HG02970 (cell line): ENCODE data around the gene SUCLG1.
"Not testable (repeated sequence)": the region's sequence is repeated elsewhere in the genome, so short reads cannot be mapped to it uniquely, and the experiment has no call there.

Experiments
- ATAC-seq: cut with Tn5 transposase; IDR thresholded peaks from one replicate; pipeline ENCODE4 v1.9.1; 2021; ENCODE audit warnings: mild to moderate bottlenecking, moderate library complexity, moderate number of reproducible peaks; ENCODE audit not compliant: unreplicated experiment, low FRiP score

Gene SUCLG1

GRCh38 chr2:84425310-84425709 is 33.8 kb downstream of the SUCLG1 start:
- ATAC-seq: no peak

GRCh38 chr2:84424152-84424551 is 34.9 kb downstream of the SUCLG1 start:
- ATAC-seq: no peak

- no peak for ATAC-seq
These were observed 37.3 kb downstream of the SUCLG1 start for GRCh38 chr2:84421791-84422190.

GRCh38 chr2:84421197-84421596 is 37.9 kb downstream of the SUCLG1 start:
- ATAC-seq: no peak

GRCh38 chr2:84417453-84418145 is 41.5 kb downstream of the SUCLG1 start:
- no peak for ATAC-seq

GRCh38 chr2:84409531-84409930 is 49.5 kb downstream of the SUCLG1 start:
- no peak for ATAC-seq

GRCh38 chr2:84402111-84402510 is 57.0 kb downstream of the SUCLG1 start:
- ATAC-seq: not testable (repeated sequence)

- not testable (repeated sequence) for ATAC-seq
These were observed 59.2 kb downstream of the SUCLG1 start for GRCh38 chr2:84399839-84400238.

GRCh38 chr2:84395820-84396219 is 63.3 kb downstream of the SUCLG1 start:
- no peak for ATAC-seq

- ATAC-seq: no peak
These were observed 64.5 kb downstream of the SUCLG1 start for GRCh38 chr2:84394628-84395027.

GRCh38 chr2:84393829-84394228 is 65.3 kb downstream of the SUCLG1 start:
- ATAC-seq: no peak

- ATAC-seq: no peak
These were observed 69.3 kb downstream of the SUCLG1 start for GRCh38 chr2:84389794-84390193.

- ATAC-seq: no peak
These were observed 70.1 kb downstream of the SUCLG1 start for GRCh38 chr2:84388921-84389490.

GRCh38 chr2:84388133-84388532 is 70.9 kb downstream of the SUCLG1 start:
- ATAC-seq: no peak

GRCh38 chr2:84386336-84387040 is 72.6 kb downstream of the SUCLG1 start:
- ATAC-seq: no peak

GRCh38 chr2:84383271-84383670 is 75.8 kb downstream of the SUCLG1 start:
- no peak for ATAC-seq

- no peak for ATAC-seq
These were observed 78.2 kb downstream of the SUCLG1 start for GRCh38 chr2:84380875-84381274.

- ATAC-seq: no peak
These were observed 80.1 kb downstream of the SUCLG1 start for GRCh38 chr2:84378960-84379359.

- ATAC-seq: no peak
These were observed 84.1 kb downstream of the SUCLG1 start for GRCh38 chr2:84375020-84375419.

GRCh38 chr2:84373866-84374265 is 85.2 kb downstream of the SUCLG1 start:
- no peak for ATAC-seq
